NCI-H2107 treated with DMSO at 0.1 percent for 48 hours (cell line): ENCODE results near the gene SLC44A4.
"Not testable (repeated sequence)": the region's sequence is repeated elsewhere in the genome, so short reads cannot be mapped to it uniquely, and the experiment has no call there.

Experiments used
- DNase-seq: peaks from one replicate; lab custom pipeline; 2025; ENCODE audit not compliant: unreplicated experiment; lab: John Stamatoyannopoulos, UW

Gene SLC44A4

DNA sequence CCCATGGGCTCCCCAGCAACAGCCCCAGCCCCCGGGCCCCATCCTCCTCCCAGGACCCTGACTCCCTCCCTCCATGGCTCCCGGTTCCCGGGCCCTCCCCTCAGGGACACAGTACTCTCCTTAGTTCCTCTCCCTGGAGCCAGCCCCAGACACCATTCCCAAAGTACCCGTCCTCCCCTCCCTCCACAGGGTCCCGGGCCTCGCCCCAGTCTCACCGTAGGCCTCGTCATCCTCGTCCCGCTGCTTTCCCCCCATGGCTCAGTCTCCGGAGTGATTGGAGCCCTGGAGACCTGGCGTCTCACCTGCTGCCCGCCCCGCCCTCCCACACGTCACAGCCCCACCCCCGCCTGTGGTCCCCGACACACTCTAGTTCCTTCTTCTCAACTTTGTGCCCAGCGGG lies at the start of gene SLC44A4:
TSS of gene SLC44A4 (minus strand) at position 272 of the 400 bp plus-strand sequence. CDS start at position 255, 17 bp downstream.
- no peak for DNase-seq

DNA sequence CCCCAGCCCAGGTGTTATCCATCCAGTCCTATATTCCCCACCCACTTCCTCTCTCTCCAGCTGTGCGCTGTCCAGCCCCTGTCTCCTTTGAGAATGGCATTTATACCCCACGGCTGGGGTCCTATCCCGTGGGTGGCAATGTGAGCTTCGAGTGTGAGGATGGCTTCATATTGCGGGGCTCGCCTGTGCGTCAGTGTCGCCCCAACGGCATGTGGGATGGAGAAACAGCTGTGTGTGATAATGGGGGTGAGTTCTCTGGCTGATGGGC lies 49.8 kb upstream of the SLC44A4 start:
- no peak for DNase-seq

DNA sequence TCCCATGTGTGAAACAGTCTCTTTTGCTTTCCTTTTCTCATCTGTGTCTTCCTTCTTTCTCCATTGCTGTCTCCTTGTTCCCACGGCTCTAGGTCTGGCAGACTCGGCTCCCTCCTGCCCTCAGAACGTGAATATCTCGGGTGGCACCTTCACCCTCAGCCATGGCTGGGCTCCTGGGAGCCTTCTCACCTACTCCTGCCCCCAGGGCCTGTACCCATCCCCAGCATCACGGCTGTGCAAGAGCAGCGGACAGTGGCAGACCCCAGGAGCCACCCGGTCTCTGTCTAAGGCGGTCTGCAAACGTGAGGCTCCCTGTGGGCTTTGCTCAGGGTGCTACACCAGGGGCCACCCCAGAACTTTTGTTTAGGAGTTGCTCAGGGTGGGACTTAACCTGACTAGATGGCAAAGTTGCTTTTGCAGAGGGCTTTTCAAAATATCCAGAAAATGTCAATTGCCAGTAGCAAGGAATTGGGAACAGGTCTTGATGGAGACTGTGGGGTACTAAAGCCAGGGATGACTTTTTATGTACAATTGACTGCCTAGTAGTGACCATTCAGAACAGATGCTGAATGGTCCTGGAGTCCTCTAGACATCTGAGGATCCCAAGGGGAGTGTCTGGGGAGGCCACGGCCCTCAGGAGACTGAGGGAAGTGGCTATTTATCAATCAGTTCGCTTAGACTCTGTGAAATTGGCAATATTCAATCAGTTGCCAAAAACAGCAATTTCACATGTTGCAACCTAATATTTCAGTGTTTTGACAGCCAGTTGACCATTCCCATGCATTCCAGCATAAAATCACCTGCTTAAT lies 49.3 kb upstream of the SLC44A4 start:
- DNase-seq, result no peak

- DNase-seq, result no peak
These were observed 48.6 kb upstream of the SLC44A4 start, which contains the start of gene C2 for GRCh38 chr6:31927242-31927862. Gene C2, plus strand, starts transcription at chr6:31927717. Its CDS starts 36 bp downstream, at chr6:31927753.

GRCh38 chr6:31922942-31923341 lies 44.1 kb upstream of the SLC44A4 start:
- peak; percentile 35 for DNase-seq

- DNase-seq, result no peak
These were observed 42.0 kb upstream of the SLC44A4 start for GRCh38 chr6:31920811-31921210.

- no peak for DNase-seq
These were observed 41.0 kb upstream of the SLC44A4 start for GRCh38 chr6:31919624-31920303.

DNA sequence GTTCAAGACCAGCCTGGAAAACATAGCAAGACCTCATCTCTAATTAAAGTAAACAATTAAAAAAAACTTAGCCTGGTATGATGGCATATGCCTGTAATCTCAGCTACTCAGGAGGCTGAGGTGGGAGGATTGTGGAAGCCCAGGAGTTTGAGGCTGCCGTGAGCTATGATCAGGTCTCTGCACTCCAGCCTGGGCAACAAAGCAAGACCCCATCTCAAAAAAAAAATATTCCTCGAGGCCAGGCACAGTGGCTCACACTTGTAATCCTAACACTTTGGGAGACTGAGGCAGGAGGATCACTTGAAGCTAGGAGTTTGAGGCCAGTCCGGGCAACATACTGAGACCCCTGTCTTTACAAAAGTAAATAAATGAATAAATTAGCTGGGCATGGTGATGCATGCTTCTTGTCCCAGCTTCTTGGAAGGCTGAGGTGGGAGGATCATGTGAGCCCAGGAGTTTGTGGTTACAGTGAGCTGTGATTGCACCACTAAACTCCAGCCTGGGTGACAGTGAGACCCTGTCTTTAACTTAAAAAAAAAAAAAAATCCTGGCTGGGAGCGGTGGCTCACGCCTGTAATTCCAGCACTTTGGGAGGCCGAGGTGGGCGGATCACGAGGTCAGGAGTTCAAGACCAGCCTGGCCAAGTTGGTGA lies 39.4 kb upstream of the SLC44A4 start:
- DNase-seq, result no peak

DNA sequence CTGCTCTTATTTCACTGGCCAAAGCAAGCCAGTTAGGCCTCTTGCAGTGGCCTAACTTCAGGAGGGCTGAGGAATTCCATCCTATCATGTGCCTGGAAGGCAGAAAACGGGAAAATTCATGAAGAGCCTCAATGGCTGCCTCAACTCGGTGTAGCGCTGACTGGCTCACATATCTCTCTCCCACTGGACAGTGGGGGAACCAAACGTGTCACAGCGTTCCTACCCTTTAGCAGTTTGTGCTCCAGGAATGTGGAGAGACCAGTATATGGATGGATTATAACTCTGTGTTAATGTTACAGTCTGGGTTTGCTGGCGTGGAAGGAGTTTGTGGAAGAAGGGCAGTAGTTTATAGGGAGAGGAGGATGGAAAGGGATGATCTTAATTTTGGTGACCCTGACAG lies 37.0 kb upstream of the SLC44A4 start:
- no peak for DNase-seq

GRCh38 chr6:31915351-31915750 lies 36.6 kb upstream of the SLC44A4 start:
- no peak for DNase-seq

DNA sequence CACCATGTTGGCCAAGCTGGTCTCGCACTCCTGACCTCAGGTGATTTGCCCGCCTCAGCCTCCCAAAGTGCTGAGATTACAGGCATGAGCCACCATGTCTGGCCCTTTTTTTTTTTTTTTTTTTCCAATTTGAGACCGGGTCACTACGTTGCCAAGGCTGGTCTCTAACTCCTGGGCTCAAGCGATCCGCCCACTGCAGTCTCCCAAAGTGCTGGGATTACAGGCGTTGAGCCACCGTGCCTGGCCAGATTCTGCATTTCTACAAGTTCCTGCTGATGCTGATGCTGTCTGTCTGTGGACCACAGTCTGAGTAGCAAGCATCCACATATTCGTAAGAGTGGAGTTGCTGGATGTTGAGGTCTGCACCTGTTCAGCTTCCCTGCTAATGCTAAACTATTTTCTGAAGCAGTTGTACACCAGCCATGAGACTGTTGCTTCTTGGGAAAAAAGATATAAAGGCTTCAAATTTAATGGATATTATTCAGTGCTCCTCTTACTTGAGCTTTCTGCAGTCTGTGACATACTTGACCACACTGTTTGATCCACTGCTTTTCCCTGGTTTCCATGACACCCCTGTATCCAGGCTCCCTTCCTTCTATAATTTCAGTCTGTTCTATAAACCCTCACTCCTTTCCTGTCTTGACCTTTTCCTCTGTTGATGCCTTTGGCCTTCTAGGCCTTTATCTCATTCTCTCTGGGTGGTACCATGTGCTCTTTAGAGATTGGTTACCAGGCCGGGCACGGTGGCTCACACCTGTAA lies 33.2 kb upstream of the SLC44A4 start:
- DNase-seq, result no peak

DNA sequence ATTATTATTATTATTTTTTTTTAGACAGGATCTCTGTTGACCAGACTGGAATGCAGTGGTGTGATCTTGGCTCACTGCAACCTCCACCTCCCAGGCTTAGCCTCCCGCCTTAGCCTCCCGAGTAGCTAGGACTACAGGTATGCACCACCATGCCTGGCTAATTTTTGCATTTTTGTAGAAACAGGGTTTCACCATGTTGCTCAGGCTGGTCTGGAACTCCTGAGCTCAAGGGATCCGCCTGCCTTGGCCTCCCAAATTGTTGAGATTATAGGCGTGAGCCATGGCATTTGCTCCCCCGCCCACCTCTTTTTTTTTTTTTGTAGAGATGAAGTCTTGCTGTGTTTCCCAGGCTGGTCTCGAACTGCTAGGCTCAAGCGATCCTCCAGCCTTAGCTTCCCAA lies 30.5 kb upstream of the SLC44A4 start:
- not testable (repeated sequence) for DNase-seq

- DNase-seq, result no peak
These were observed 30.0 kb upstream of the SLC44A4 start for GRCh38 chr6:31908791-31909190.

- DNase-seq, result not testable (repeated sequence)
These were observed 29.5 kb upstream of the SLC44A4 start for GRCh38 chr6:31908255-31908654.

DNA sequence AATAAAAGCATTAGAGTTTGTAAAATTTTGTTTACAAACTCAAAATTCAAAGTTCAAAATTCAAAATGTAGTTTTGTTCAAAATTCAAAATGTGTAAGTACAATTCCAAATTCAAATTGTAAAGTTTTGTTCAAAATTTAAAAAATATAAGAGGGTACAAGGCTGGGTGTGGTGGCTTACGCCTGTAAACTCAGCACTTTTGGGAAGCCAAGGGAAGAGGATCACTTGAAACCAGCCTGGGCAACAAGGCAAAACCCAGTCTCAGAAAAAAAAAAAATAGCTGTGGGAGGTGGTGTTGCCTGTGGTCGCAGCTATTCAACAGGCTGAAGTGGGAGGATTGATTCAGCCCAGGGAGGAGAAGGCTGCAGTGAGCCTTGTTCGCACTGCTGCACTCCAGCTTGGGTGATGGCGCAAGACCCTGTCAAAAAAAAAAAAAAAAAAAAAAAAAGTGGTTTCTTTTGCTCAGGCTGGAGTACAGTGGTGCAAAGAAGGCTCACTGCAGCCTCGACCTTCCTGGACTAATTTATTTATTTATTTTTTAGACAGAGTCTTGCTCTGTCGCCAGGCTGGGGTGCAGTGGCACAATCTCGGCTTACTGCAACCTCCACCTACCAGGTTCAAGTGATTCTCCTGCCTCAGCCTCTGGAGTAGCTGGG lies 28.5 kb upstream of the SLC44A4 start:
- peak; percentile 16 for DNase-seq

DNA sequence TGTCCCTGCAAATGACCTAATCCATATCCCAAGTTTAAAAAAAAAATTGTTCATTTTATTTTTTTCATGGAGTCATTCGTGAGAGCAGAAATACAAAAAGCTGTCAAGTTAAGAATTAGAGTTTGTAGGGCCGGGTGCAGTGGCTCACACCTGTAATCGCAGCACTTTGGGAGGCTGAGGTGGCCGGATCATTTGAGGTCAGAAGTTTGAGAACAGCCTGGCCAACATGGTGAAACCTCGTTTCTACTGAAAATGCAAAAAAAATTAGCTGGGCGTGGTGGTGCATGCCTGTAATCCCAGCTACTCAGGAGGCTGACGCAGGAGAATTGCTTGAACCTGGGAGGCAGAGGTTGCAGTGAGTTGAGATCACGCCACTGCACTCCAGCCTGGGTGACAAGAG lies 27.9 kb upstream of the SLC44A4 start:
- not testable (repeated sequence) for DNase-seq

DNA sequence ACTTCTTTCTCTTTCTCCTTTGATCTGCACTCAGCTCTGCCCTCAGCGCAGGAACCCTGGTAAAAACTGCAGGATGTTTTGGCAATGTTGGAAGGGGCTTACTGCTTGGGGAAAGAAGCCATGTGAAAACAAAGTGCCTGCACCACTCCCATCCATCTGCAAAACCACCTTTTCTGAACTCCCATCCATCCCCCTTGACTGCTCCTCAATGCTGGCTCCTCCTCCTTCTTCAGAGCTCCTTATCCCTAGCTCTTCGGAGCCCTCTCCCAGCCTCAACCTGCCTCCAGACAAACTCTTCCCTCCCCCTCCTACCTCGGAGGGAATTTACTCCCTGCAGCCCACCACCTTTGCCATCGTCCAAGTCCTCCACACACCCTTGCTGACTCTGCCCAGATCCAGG lies 27.3 kb upstream of the SLC44A4 start:
- DNase-seq, result no peak

DNA sequence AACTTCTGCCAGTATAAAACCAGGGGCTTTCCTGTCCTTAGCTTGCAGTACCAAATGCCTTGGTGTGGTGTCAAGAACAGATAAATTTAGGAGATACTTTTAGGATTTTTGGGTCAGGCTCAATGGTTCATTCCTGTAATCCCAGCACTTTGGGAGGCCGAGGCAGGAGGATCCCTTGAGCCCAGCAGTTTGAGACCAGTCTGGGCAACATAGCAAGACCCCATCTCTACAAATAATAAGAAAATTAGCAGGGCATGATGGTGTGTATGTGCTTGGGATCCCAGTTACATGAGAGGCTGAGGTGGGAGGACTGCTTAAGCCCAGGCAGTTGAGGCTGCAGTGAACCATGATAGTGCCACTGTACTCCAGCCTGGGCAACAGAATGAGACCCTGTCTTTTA lies 26.2 kb upstream of the SLC44A4 start:
- no peak for DNase-seq

GRCh38 chr6:31903957-31904356 lies 25.2 kb upstream of the SLC44A4 start:
- no peak for DNase-seq

DNA sequence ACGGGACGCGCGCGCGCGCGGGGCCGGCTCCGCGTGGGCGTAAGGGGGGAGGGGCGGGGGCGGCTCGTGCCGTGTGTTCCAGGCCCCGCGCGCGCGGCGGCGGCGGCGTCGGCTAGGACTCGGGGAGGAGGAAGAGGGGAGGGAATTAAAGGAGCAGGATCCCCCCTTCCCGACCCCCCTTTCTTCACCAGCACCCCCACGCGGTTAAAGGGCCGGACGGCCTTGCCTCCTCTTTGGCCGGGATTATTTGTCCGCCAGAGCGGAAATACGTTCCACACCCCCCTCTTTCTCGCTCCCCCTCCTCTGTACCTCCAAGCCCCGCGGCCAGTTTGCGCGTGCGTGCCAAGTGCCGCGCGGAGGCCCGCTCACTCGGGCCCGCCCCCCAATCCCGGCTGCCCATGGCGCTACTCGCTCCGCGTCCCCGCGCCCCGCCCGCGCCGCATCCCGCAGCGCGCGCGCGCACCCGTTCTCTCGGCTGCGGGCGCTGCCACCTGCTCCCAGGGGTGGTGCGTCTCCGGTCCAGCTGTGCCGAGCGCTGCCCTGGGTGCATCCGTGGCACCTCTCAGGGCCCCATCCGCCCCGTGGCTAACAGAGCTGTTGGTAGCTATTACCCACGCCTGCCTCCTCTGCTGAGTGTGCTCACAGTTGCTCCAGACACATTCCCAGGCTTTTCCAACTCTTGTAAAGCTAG lies 23.3 kb upstream of the SLC44A4 start, which contains the start of gene ZBTB12:
TSS of gene ZBTB12 (minus strand) at position 134 of the 691 bp plus-strand sequence. CDS start 781 bp downstream, outside the sequence.
- DNase-seq, result peak; percentile 61
